ENCODE results near the gene THAP8. TPM values are rescaled to one million over a fixed set of nuclear protein-coding genes. Genes with fewer than 3 reads are reported as not detected.

Gene THAP8
- polyA plus RNA-seq, 3 donors = 2.4 to 6.0 (median 3.1) TPM

- H3K9ac ChIP-seq (ENCODE audit: insufficient read depth, low read length, poor library complexity, severe bottlenecking) = peak overlapping the region; percentile 73
- intact Hi-C loops (cut with micrococcal nuclease) = loop anchor here (2.0 to 5.0 kb wide), 5 partner anchors 39 to 256 kb away; partner anchors contain the start of genes THAP8 (in 2 of the 2), WDR62 (in 2 of the 2), HSPB6 (in 1 of the 2) and PROSER3 (in 1 of the 2)
- no peaks in the 10 kb centered on the region for H3K9me3 ChIP-seq (replicated peaks in 1 of 2; ENCODE audit: control insufficient read depth in 1 of 2, insufficient read depth in 1 of 2, low read length in 2 of 2)
- peaks cover 7 to 8% of the 10 kb centered on the region in 2 donors for H3K36me3 Mint-ChIP-seq
- H3K27me3 ChIP-seq (ENCODE audit: control insufficient read depth in 2 of 2, insufficient read depth in 2 of 2, low read length in 2 of 2) = peaks cover 0 to 15% of the 10 kb centered on the region in 2 donors
- TF ChIP-seq, protein P1, sequence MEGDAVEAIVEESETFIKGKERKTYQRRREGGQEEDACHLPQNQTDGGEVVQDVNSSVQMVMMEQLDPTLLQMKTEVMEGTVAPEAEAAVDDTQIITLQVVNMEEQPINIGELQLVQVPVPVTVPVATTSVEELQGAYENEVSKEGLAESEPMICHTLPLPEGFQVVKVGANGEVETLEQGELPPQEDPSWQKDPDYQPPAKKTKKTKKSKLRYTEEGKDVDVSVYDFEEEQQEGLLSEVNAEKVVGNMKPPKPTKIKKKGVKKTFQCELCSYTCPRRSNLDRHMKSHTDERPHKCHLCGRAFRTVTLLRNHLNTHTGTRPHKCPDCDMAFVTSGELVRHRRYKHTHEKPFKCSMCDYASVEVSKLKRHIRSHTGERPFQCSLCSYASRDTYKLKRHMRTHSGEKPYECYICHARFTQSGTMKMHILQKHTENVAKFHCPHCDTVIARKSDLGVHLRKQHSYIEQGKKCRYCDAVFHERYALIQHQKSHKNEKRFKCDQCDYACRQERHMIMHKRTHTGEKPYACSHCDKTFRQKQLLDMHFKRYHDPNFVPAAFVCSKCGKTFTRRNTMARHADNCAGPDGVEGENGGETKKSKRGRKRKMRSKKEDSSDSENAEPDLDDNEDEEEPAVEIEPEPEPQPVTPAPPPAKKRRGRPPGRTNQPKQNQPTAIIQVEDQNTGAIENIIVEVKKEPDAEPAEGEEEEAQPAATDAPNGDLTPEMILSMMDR (IDR thresholded peaks at IDR 0.05) = no peak
- H3K4me3 ChIP-seq (replicated peaks in 1 of 3; ENCODE audit: low read depth in 2 of 3, low read length in 3 of 3) = peak overlapping the region; percentile 71 to 89 (median 83)
- H3K4me2 ChIP-seq (replicated peaks; ENCODE audit: extremely low read depth, low read length, poor library complexity, severe bottlenecking) = peak overlapping the region; percentile 84
- H3K79me2 ChIP-seq (ENCODE audit: insufficient read depth, low read length) = peaks cover 15% of the 10 kb centered on the region
- H4K20me1 ChIP-seq (ENCODE audit: insufficient read depth, low read length) = no peaks in the 10 kb centered on the region
- DNase-seq = no peak
- H3K4me1 Mint-ChIP-seq = peaks cover 36% of the 10 kb centered on the region
- H2AFZ ChIP-seq (ENCODE audit: insufficient read depth, low read depth, low read length, poor library complexity, severe bottlenecking) = peak overlapping the region; percentile 89
- H3K27ac Mint-ChIP-seq = peak overlapping the region; percentile 94 to 99 (median 96)
- peaks cover 0 to 3% (median 0%) of the 10 kb centered on the region in 7 donors for H3K9me3 Mint-ChIP-seq
- peak overlapping the region; percentile 97 to 99 for H3K4me3 Mint-ChIP-seq
- peaks cover 15 to 20% (median 19%) of the 10 kb centered on the region in 3 donors for H3K27me3 Mint-ChIP-seq (ENCODE audit: low read depth in 3 of 3)
- no peaks in the 10 kb centered on the region for H3K36me3 ChIP-seq (replicated peaks in 1 of 2; ENCODE audit: control insufficient read depth in 1 of 2, insufficient read depth in 2 of 2, low read length in 2 of 2)
- peak overlapping the region; percentile 56 to 86 for H3K27ac ChIP-seq (ENCODE audit: low read depth in 1 of 2, low read length in 2 of 2)
- peaks cover 14 to 30% of the 10 kb centered on the region in 2 donors for H3K4me1 ChIP-seq (ENCODE audit: control insufficient read depth in 1 of 2, insufficient read depth in 2 of 2, low read length in 2 of 2)
- WGBS (ENCODE audit: insufficient coverage) = 23% methylated on average over 12 of the region's 15 CpGs
These were observed 40.6 kb downstream of the THAP8 start for GRCh38 chr19:36013280-36014011.

GRCh38 chr19:36010402-36010801 lies 43.7 kb downstream of the THAP8 start:
- peaks cover 34% of the 10 kb centered on the region for H3K4me1 Mint-ChIP-seq
- H3K27ac ChIP-seq (ENCODE audit: low read depth in 1 of 2, low read length in 2 of 2) = no peak overlapping the region
- peak overlapping the region in 1 of 7 donors; percentile 82 for H3K27ac Mint-ChIP-seq
- H3K27me3 Mint-ChIP-seq (ENCODE audit: low read depth in 3 of 3) = peaks cover 17 to 25% (median 21%) of the 10 kb centered on the region in 3 donors
- DNase-seq = no peak
- no peak overlapping the region for H3K4me3 Mint-ChIP-seq
- H3K27me3 ChIP-seq (ENCODE audit: control insufficient read depth in 2 of 2, insufficient read depth in 2 of 2, low read length in 2 of 2) = peaks cover 0 to 16% of the 10 kb centered on the region in 2 donors
- TF ChIP-seq, protein P1 (IDR thresholded peaks at IDR 0.05) = no peak
- H3K4me1 ChIP-seq (ENCODE audit: control insufficient read depth in 1 of 2, insufficient read depth in 2 of 2, low read length in 2 of 2) = peaks cover 14 to 30% of the 10 kb centered on the region in 2 donors
- no peaks in the 10 kb centered on the region for H3K9me3 ChIP-seq (replicated peaks in 1 of 2; ENCODE audit: control insufficient read depth in 1 of 2, insufficient read depth in 1 of 2, low read length in 2 of 2)
- peaks cover 14% of the 10 kb centered on the region for H3K79me2 ChIP-seq (ENCODE audit: insufficient read depth, low read length)
- H4K20me1 ChIP-seq (ENCODE audit: insufficient read depth, low read length) = no peaks in the 10 kb centered on the region
- H3K9ac ChIP-seq (ENCODE audit: insufficient read depth, low read length, poor library complexity, severe bottlenecking) = no peak overlapping the region
- H3K4me2 ChIP-seq (replicated peaks; ENCODE audit: extremely low read depth, low read length, poor library complexity, severe bottlenecking) = no peak overlapping the region
- H3K36me3 Mint-ChIP-seq = peaks cover 7 to 8% of the 10 kb centered on the region in 2 donors
- H3K36me3 ChIP-seq (replicated peaks in 1 of 2; ENCODE audit: control insufficient read depth in 1 of 2, insufficient read depth in 2 of 2, low read length in 2 of 2) = no peaks in the 10 kb centered on the region
- 94% methylated on average over 11 of the region's 11 CpGs for WGBS (ENCODE audit: insufficient coverage)
- peaks cover 0 to 3% (median 0%) of the 10 kb centered on the region in 7 donors for H3K9me3 Mint-ChIP-seq
- H2AFZ ChIP-seq (ENCODE audit: insufficient read depth, low read depth, low read length, poor library complexity, severe bottlenecking) = no peak overlapping the region
- no peak overlapping the region for H3K4me3 ChIP-seq (replicated peaks in 1 of 3; ENCODE audit: low read depth in 2 of 3, low read length in 3 of 3)
- intact Hi-C loops (cut with micrococcal nuclease) = loop anchor here (5.0 kb wide), 4 partner anchors 42 to 253 kb away; partner anchors contain the start of genes HSPB6 (in 1 of the 2), PROSER3 (in 1 of the 2), TBCB (in 1 of the 2) and THAP8 (in 1 of the 2)

Data from CD14-positive monocyte (primary cell).